IgD-negative memory B cell (primary cell): ENCODE results near the gene GLYATL3. TPM values are rescaled to one million over a fixed set of nuclear protein-coding genes. Genes with fewer than 3 reads are reported as not detected.

Experiments
- H3K27ac Mint-ChIP-seq, 3 donors: one replicate each; pipeline ENCODE4 v1.8.0; 2020 to 2022; ENCODE audit warnings: mild to moderate bottlenecking in 3 of 3, mixed read lengths in 3 of 3, moderate library complexity in 1 of 3
- H3K27me3 Mint-ChIP-seq: one replicate; pipeline ENCODE4 v1.8.0; 2021; ENCODE audit warnings: mixed read lengths
- H3K36me3 Mint-ChIP-seq: one replicate; pipeline ENCODE4 v1.8.0; 2020; ENCODE audit warnings: mild to moderate bottlenecking, mixed read lengths
- H3K4me1 Mint-ChIP-seq, 3 donors: one replicate each; pipeline ENCODE4 v1.8.0; 2020 to 2022; ENCODE audit warnings: mixed read lengths in 3 of 3, mild to moderate bottlenecking in 1 of 3
- H3K4me3 Mint-ChIP-seq, 4 donors: one replicate each; pipeline ENCODE4 v1.8.0; 2020 to 2022; ENCODE audit warnings: mild to moderate bottlenecking in 4 of 4, mixed read lengths in 4 of 4, moderate library complexity in 3 of 4
- H3K9me3 Mint-ChIP-seq, 3 donors: one replicate each; pipeline ENCODE4 v1.8.0; 2020 to 2021; ENCODE audit warnings: mixed read lengths in 3 of 3, mild to moderate bottlenecking in 1 of 3
- polyA plus RNA-seq: library from polyadenylated mRNA; unstranded; fragments of 300-500 nt; fragmentation: Illumina TruSeq; gene quantifications from one replicate; pipeline ENCODE4 v1.2.3, GENCODE V29; 2021

Gene GLYATL3
- polyA plus RNA-seq, 1 donor from 2014 or later = not detected

DNA sequence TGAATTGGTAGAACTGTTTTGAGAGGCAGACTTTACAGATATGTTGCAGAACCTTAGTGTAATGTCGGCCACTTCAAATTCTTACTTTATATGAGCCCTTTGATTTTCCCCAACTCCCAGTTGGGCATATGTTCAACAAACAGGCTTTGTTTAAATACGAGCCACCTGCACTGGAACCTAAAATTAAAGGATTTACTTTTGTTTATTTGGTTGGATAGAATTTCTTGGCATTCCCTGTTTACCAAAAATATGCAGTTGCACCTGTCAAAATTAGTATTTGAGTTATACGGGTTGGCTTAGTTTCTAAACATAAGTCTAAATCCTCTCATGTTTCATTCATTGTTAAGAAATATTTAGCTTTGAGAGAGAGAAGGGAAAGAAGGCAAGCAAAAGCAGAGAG lies 2.4 kb upstream of the GLYATL3 start:
- no peak overlapping the region for H3K4me3 Mint-ChIP-seq
- no peaks in the 10 kb centered on the region for H3K9me3 Mint-ChIP-seq
- peaks cover 9% of the 10 kb centered on the region for H3K36me3 Mint-ChIP-seq
- no peaks in the 10 kb centered on the region for H3K27me3 Mint-ChIP-seq
- H3K4me1 Mint-ChIP-seq = no peaks in the 10 kb centered on the region
- no peak overlapping the region for H3K27ac Mint-ChIP-seq

DNA sequence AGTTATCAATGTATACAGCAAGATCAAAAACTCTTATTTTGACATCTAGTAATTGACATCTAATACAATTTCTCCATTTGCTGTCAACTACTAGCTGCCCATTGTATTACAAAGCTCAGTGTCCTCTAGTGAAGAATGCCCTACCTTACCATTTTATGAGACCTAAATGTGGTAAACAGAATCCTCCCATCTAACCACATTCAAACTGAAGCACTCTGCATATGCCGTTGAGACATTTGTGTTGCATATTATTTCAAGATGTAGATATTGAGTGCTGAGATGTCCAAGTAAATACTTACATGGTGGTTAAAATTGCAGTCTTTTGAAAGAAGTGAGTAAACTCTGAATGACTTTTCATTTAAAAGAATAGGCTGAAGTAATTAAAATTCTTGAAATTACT lies 597 bp upstream of the GLYATL3 start:
- no peaks in the 10 kb centered on the region for H3K9me3 Mint-ChIP-seq
- no peaks in the 10 kb centered on the region for H3K4me1 Mint-ChIP-seq
- peaks cover 2% of the 10 kb centered on the region for H3K27me3 Mint-ChIP-seq
- H3K27ac Mint-ChIP-seq = no peak overlapping the region
- peaks cover 4% of the 10 kb centered on the region for H3K36me3 Mint-ChIP-seq
- H3K4me3 Mint-ChIP-seq = no peak overlapping the region

DNA sequence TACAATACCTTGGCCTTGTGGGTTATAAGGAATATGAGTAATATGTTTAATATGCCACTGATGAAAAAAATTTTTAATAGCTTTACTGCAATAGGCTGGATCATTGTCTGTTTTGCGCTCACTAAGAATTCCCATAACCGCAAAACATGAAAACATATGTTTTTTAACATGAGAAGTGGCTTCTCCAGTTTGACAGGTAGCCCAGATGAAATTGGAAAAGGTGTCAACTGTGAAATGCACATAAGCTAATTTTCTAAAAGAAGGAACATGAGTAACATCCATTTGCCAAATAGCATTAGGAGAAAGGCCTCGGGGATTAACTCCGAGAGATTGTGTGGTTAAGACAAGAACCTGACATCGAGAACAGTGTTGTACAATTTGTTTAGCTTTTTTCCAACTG lies 4.9 kb downstream of the GLYATL3 start:
- Mint-ChIP-seq H3K9me3 (peaks cover 0 to 5% (median 3%) of the 10 kb centered on the region in 3 donors), H3K4me3 (no peak overlapping the region), H3K27ac (no peak overlapping the region), H3K4me1 (peaks cover 0 to 1% (median 0%) of the 10 kb centered on the region in 3 donors), H3K36me3 (no peaks in the 10 kb centered on the region), H3K27me3 (peaks cover 4% of the 10 kb centered on the region)

DNA sequence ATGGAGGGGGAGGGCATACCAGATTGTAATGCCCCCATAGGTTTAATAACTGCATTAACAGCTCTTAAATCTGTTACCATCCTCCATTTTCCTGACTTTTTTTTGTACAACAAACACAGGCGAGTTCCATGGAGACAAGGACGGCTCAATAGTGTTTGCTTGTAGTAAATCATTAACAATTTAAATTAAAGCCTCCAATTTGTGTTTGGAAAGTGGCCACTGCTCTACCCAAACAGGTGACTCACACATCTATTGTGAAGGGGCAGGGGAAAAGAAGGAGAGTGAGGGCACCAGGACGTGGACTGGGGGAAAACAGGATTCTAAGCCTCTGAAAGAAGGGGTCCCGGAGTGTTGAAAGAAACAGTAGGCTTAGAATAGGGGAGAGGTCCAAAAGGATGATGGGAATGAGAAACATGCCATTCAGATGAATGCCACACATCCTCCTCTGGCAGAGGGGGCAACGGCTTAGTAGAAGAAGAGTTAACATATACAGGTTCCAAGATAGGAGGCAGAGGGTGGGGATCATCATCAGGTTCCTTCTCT lies 6.9 kb downstream of the GLYATL3 start:
- H3K27me3 Mint-ChIP-seq = peaks cover 4% of the 10 kb centered on the region
- peaks cover 2 to 5% (median 3%) of the 10 kb centered on the region in 3 donors for H3K9me3 Mint-ChIP-seq
- no peak overlapping the region for H3K4me3 Mint-ChIP-seq
- H3K36me3 Mint-ChIP-seq = no peaks in the 10 kb centered on the region
- H3K4me1 Mint-ChIP-seq = peaks cover 0 to 1% (median 0%) of the 10 kb centered on the region in 3 donors
- H3K27ac Mint-ChIP-seq = no peak overlapping the region

GRCh38 chr6:49509342-49509741 lies 9.6 kb downstream of the GLYATL3 start:
- H3K4me3 Mint-ChIP-seq = no peak overlapping the region

GRCh38 chr6:49513153-49513989 lies 13.6 kb downstream of the GLYATL3 start:
- peaks cover 9% of the 10 kb centered on the region for H3K27me3 Mint-ChIP-seq
- H3K9me3 Mint-ChIP-seq = peaks cover 0 to 2% (median 1%) of the 10 kb centered on the region in 3 donors
- no peaks in the 10 kb centered on the region for H3K4me1 Mint-ChIP-seq
- H3K4me3 Mint-ChIP-seq = no peak overlapping the region
- no peak overlapping the region for H3K27ac Mint-ChIP-seq
- H3K36me3 Mint-ChIP-seq = peaks cover 1% of the 10 kb centered on the region

More at GRCh38 chr6:49509342-49509741, 9.6 kb downstream of the GLYATL3 start:
- H3K4me1 Mint-ChIP-seq = peaks cover 0 to 1% (median 0%) of the 10 kb centered on the region in 3 donors
- H3K27me3 Mint-ChIP-seq = peaks cover 3% of the 10 kb centered on the region
- peaks cover 2 to 6% (median 3%) of the 10 kb centered on the region in 3 donors for H3K9me3 Mint-ChIP-seq
- no peaks in the 10 kb centered on the region for H3K36me3 Mint-ChIP-seq
- no peak overlapping the region for H3K27ac Mint-ChIP-seq

GRCh38 chr6:49514571-49515484 lies 15.1 kb downstream of the GLYATL3 start:
- Mint-ChIP-seq H3K4me3 (no peak overlapping the region), H3K36me3 (peaks cover 1% of the 10 kb centered on the region), H3K4me1 (no peaks in the 10 kb centered on the region), H3K27ac (no peak overlapping the region), H3K27me3 (peaks cover 6% of the 10 kb centered on the region), H3K9me3 (peaks cover 0 to 2% (median 1%) of the 10 kb centered on the region in 3 donors)

- H3K4me3 Mint-ChIP-seq = no peak overlapping the region
- no peak overlapping the region for H3K27ac Mint-ChIP-seq
- H3K4me1 Mint-ChIP-seq = no peaks in the 10 kb centered on the region
- H3K9me3 Mint-ChIP-seq = peaks cover 0 to 2% (median 1%) of the 10 kb centered on the region in 3 donors
- H3K36me3 Mint-ChIP-seq = peaks cover 1% of the 10 kb centered on the region
- peaks cover 6% of the 10 kb centered on the region for H3K27me3 Mint-ChIP-seq
Measured at GRCh38 chr6:49515485-49516146, 15.9 kb downstream of the GLYATL3 start.

DNA sequence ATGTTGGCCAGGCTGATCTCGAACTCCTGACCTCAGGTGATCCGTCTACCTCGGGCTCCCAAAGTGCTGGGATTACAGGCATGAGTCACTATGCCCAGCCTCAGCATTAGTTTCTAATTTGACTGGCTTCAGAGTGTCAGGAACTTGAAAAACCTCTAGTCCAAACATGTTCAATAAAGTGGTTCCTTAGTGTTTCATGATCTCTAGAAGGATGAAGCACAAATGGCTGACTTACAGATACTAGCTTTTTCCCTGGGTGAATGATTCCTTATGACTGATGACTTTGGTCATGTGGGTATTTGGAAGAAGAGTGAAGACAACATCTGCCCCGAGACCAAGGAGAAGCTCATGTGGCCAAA lies 16.4 kb downstream of the GLYATL3 start:
- H3K4me1 Mint-ChIP-seq = no peaks in the 10 kb centered on the region
- H3K4me3 Mint-ChIP-seq = no peak overlapping the region
- no peak overlapping the region for H3K27ac Mint-ChIP-seq
- H3K27me3 Mint-ChIP-seq = peaks cover 6% of the 10 kb centered on the region
- H3K36me3 Mint-ChIP-seq = peaks cover 1% of the 10 kb centered on the region
- H3K9me3 Mint-ChIP-seq = peaks cover 0 to 2% (median 1%) of the 10 kb centered on the region in 3 donors

GRCh38 chr6:49517919-49518318 lies 18.2 kb downstream of the GLYATL3 start:
- Mint-ChIP-seq H3K27ac (no peak overlapping the region), H3K36me3 (peaks cover 1% of the 10 kb centered on the region), H3K27me3 (peaks cover 5% of the 10 kb centered on the region), H3K4me3 (no peak overlapping the region), H3K4me1 (no peaks in the 10 kb centered on the region), H3K9me3 (peaks cover 0 to 1% (median 0%) of the 10 kb centered on the region in 3 donors)

DNA sequence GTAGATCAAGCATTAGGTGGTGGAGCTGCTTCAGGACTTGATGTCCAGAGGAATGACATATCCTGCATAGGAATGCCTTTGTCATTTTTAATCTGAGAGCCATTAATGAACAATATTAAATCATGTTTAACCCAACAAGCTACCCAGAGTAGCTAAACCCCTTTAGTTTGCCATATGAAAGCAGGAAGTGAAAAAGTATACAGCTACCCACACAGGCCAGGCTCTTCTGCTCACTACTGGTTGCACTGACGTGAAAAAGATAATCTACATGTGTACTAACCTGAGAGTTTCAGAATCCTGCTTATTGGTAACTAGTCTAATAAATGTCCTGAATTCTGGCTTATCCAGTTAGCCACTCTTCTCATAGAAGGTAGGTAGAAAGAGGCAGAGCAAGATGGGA lies 19.9 kb downstream of the GLYATL3 start:
- Mint-ChIP-seq H3K4me1 (no peaks in the 10 kb centered on the region), H3K36me3 (peaks cover 1% of the 10 kb centered on the region), H3K27ac (no peak overlapping the region), H3K9me3 (no peaks in the 10 kb centered on the region), H3K27me3 (peaks cover 9% of the 10 kb centered on the region), H3K4me3 (no peak overlapping the region)

DNA sequence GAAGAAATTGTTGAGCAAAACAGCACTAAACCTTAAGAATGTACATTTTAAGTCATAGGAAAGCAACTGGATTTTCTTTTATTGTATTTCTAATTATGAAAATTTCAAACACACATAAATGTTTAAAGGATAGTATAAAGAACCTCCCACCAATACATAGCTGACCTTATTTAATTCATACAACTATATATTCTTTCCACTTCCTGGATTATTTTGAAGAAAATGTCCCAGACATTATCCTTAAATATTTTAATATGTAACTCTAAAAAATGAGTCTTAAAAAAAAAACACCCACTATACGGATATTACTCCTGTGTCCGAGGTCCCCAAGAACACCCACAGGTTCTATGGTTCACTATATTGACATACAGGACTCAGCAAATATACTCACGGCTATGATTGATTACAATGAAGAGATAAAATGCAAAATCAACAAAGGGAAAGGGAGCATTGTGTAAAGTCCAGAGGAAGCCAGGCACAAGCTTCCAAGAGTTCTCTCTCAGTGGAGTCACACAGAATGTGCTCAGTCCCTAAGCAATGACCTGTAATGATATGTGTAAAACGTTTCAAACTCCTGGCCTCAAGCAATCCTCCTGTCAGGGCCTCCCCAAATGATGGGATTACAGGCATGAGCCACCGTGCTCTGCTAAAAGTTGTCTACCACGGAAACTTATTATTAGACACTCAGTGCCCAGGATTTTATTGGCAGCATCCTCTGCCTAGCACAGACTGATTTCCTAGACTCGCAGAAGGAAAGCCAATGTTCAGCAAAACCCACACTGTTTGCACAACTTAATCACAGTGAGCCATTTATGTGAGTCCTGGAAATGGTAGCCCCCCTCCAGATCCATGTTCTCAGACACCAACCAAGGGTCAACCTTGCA lies 23.2 kb downstream of the GLYATL3 start:
- peaks cover 4% of the 10 kb centered on the region for H3K27me3 Mint-ChIP-seq
- no peak overlapping the region for H3K27ac Mint-ChIP-seq
- H3K36me3 Mint-ChIP-seq = no peaks in the 10 kb centered on the region
- H3K4me3 Mint-ChIP-seq = no peak overlapping the region
- H3K9me3 Mint-ChIP-seq = no peaks in the 10 kb centered on the region
- no peaks in the 10 kb centered on the region for H3K4me1 Mint-ChIP-seq

- no peak overlapping the region for H3K27ac Mint-ChIP-seq
- no peaks in the 10 kb centered on the region for H3K36me3 Mint-ChIP-seq
- H3K4me3 Mint-ChIP-seq = no peak overlapping the region
- H3K27me3 Mint-ChIP-seq = peaks cover 4% of the 10 kb centered on the region
- no peaks in the 10 kb centered on the region for H3K4me1 Mint-ChIP-seq
- no peaks in the 10 kb centered on the region for H3K9me3 Mint-ChIP-seq
Measured at GRCh38 chr6:49523901-49524300, 24.2 kb downstream of the GLYATL3 start.

DNA sequence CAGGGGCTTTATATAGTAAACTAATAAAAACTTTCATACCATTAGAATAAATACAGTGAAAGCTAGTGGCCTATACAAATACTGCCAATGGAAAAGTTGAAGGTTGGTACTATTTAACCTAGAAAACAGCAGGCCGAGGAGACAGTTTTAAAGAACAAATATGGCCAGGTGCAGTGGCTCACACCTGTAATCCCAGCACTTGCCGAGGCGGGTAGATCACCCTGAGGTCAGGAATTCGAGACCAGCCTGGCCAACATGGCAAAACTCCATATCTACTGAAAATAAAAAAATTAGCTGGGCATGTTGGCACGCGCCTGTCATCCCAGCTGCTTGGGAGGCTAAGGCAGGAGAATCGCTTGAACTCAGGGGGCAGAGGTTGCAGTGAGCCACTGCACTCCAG lies 24.8 kb downstream of the GLYATL3 start:
- Mint-ChIP-seq H3K36me3 (no peaks in the 10 kb centered on the region), H3K27ac (no peak overlapping the region), H3K4me1 (no peaks in the 10 kb centered on the region), H3K4me3 (no peak overlapping the region), H3K9me3 (no peaks in the 10 kb centered on the region), H3K27me3 (peaks cover 4% of the 10 kb centered on the region)
